ENCODE results near the gene DPP6.

DPP6 gene

GRCh38 chr7:154412105-154412504, 359.9 kb downstream of the DPP6 start:
- ATAC-seq: no peak

GRCh38 chr7:154415709-154416399, 363.7 kb downstream of the DPP6 start:
- ATAC-seq (no peak), DNase-seq (no peak)

More at GRCh38 chr7:154412105-154412504, 359.9 kb downstream of the DPP6 start:
- DNase-seq: no peak

GRCh38 chr7:154416714-154417113, 364.5 kb downstream of the DPP6 start:
- DNase-seq (no peak), ATAC-seq (no peak)

GRCh38 chr7:154419344-154419743, 367.1 kb downstream of the DPP6 start:
- ATAC-seq (no peak), DNase-seq (no peak)

- no peak for DNase-seq
- ATAC-seq: no peak
These were observed 371.0 kb downstream of the DPP6 start for GRCh38 chr7:154423231-154423630.

GRCh38 chr7:154424350-154424749, 372.2 kb downstream of the DPP6 start:
- DNase-seq (no peak), ATAC-seq (no peak)

- no peak for ATAC-seq
- no peak for DNase-seq
These were observed 373.1 kb downstream of the DPP6 start for GRCh38 chr7:154425271-154425670.

GRCh38 chr7:154426778-154427177, 374.6 kb downstream of the DPP6 start:
- DNase-seq: no peak

GRCh38 chr7:154427533-154427932, 375.3 kb downstream of the DPP6 start:
- ATAC-seq: no peak
- DNase-seq: no peak

More at GRCh38 chr7:154426778-154427177, 374.6 kb downstream of the DPP6 start:
- no peak for ATAC-seq

- ATAC-seq: no peak
- no peak for DNase-seq
These were observed 377.6 kb downstream of the DPP6 start for GRCh38 chr7:154429666-154430404.

GRCh38 chr7:154430640-154431039, 378.4 kb downstream of the DPP6 start:
- ATAC-seq (no peak), DNase-seq (no peak)

GRCh38 chr7:154431045-154431444, 378.8 kb downstream of the DPP6 start:
- ATAC-seq: no peak
- DNase-seq: no peak

GRCh38 chr7:154433632-154434598, 381.7 kb downstream of the DPP6 start:
- ATAC-seq (no peak), DNase-seq (no peak)

- no peak for ATAC-seq
- no peak for DNase-seq
These were observed 384.4 kb downstream of the DPP6 start for GRCh38 chr7:154436560-154436959.

GRCh38 chr7:154437234-154437633, 385.0 kb downstream of the DPP6 start:
- DNase-seq (no peak), ATAC-seq (no peak)

- no peak for ATAC-seq
- DNase-seq: no peak
These were observed 386.6 kb downstream of the DPP6 start for GRCh38 chr7:154438571-154439367.

- ATAC-seq (no peak), DNase-seq (no peak)
These were observed 387.9 kb downstream of the DPP6 start for GRCh38 chr7:154440058-154440457.

- no peak for DNase-seq
- no peak for ATAC-seq
These were observed 388.5 kb downstream of the DPP6 start for GRCh38 chr7:154440651-154441050.

GRCh38 chr7:154441811-154442210, 389.6 kb downstream of the DPP6 start:
- ATAC-seq (no peak), DNase-seq (no peak)

GRCh38 chr7:154442939-154443338, 390.7 kb downstream of the DPP6 start:
- DNase-seq: no peak
- no peak for ATAC-seq

- DNase-seq (no peak), ATAC-seq (no peak)
These were observed 398.3 kb downstream of the DPP6 start for GRCh38 chr7:154450451-154450850.

Measured in stimulated activated naive CD8-positive, alpha-beta T cell treated with anti-CD3 and anti-CD28 coated beads, Interleukin-15, Interleukin-2, amounts not matched to agents 100 U/mL and 50 U/mL, for 24 hours (primary cell).